B cell (primary cell): ENCODE results near the gene GRPEL2. TPM values are rescaled to one million over a fixed set of nuclear protein-coding genes. Genes with fewer than 3 reads are reported as not detected.

Experiments used
- ATAC-seq: fragments of 200-7000 bp; cut with Tn5 transposase; one replicate; pipeline ENCODE4 v1.10.0; 2021; ENCODE audit warnings: low read depth, mild to moderate bottlenecking, moderate number of reproducible peaks, moderate library complexity
- CTCF ChIA-PET: fragments of 350-600 bp; sonication (Branson Sonifier 250); formaldehyde crosslinking; loops from one replicate; lab custom pipeline; 2021; ENCODE audit warnings: antibody characterized with exemption, inconsistent platforms; lab: Charles Lee
- POLR2A ChIA-PET: fragments of 350-600 bp; sonication (Branson Sonifier 250); formaldehyde crosslinking; loops from one replicate; lab custom pipeline; 2021; ENCODE audit warnings: antibody characterized with exemption; lab: Charles Lee
- DNase-seq: peaks from one replicate; pipeline ENCODE4 v3.0.0; 2013
- H2AFZ ChIP-seq: 2 replicates; pipeline ENCODE4 v1.6.1; 2012; ENCODE audit warnings: mild to moderate bottlenecking, low read depth, low read length; ENCODE audit not compliant: insufficient read depth, poor library complexity, severe bottlenecking
- H3K27ac ChIP-seq, 2 donors: 1 replicate in 1 of 2; 2 replicates in 1 of 2; pipeline ENCODE4 v1.5.1; 2012 to 2013; ENCODE audit warnings: low read length in 2 of 2, mild to moderate bottlenecking in 2 of 2, moderate library complexity in 1 of 2
- H3K27me3 ChIP-seq, 4 experiments: fragments of 200-600 bp in 1 of 4; sonication (generic) in 1 of 4; replicated peaks in 1 of 4; 1 replicate in 2 of 4; 2 replicates in 2 of 4; pipeline versions ENCODE4 v1.6.1 to v1.7.0; 2013 to 2016; ENCODE audit warnings: low read length in 3 of 4, mild to moderate bottlenecking in 2 of 4, mixed read lengths in 1 of 4, moderate library complexity in 1 of 4; ENCODE audit not compliant: insufficient read depth in 4 of 4, control insufficient read depth in 3 of 4; ENCODE audit errors: control extremely low read depth in 1 of 4
- H3K36me3 ChIP-seq, 2 experiments: replicated peaks in 1 of 2; 1 replicate in 1 of 2; 2 replicates in 1 of 2; pipeline versions ENCODE4 v1.6.1 to v1.7.1; 2013; ENCODE audit warnings: low read length in 1 of 2; ENCODE audit not compliant: insufficient read depth in 2 of 2, control insufficient read depth in 1 of 2; ENCODE audit errors: control extremely low read depth in 1 of 2, extremely low read depth in 1 of 2
- H3K4me1 ChIP-seq, 2 donors: fragments of 200-600 bp in 1 of 2; sonication (generic) in 1 of 2; 1 replicate in 1 of 2; 2 replicates in 1 of 2; pipeline versions ENCODE4 v1.5.1 to v1.6.1; 2013 to 2017; ENCODE audit warnings: low read length in 2 of 2; ENCODE audit not compliant: control insufficient read depth in 2 of 2, insufficient read depth in 2 of 2
- H3K4me2 ChIP-seq: replicated peaks from 2 replicates; pipeline ENCODE3; 2012; ENCODE audit warnings: mild to moderate bottlenecking, low read depth, low read length; ENCODE audit not compliant: poor library complexity, severe bottlenecking
- H3K4me3 ChIP-seq, 5 experiments: fragments of 200-600 bp in 1 of 5; sonication (generic) in 1 of 5; 1 replicate in 3 of 5; 2 replicates in 2 of 5; pipeline versions ENCODE4 v1.5.1 to v1.7.0; 2011 to 2016; ENCODE audit warnings: low read length in 4 of 5, mild to moderate bottlenecking in 4 of 5, low read depth in 2 of 5, control low read depth in 1 of 5, moderate library complexity in 1 of 5; ENCODE audit not compliant: insufficient read depth in 1 of 5; ENCODE audit errors: control extremely low read depth in 1 of 5, extremely low read depth in 1 of 5
- H3K79me2 ChIP-seq: fragments of 200-600 bp; sonication (generic); one replicate; pipeline ENCODE4 v1.6.0; 2016; ENCODE audit warnings: low read length; ENCODE audit not compliant: control insufficient read depth, insufficient read depth
- H3K9ac ChIP-seq: fragments of 200-600 bp; sonication (generic); 2 replicates; pipeline ENCODE4 v1.6.1; 2017; ENCODE audit warnings: mild to moderate bottlenecking, low read length, moderate library complexity
- H3K9me3 ChIP-seq, 3 donors: one replicate each; pipeline versions ENCODE4 v1.6.1 to v1.7.1; 2013; ENCODE audit warnings: low read length in 2 of 3; ENCODE audit not compliant: control insufficient read depth in 2 of 3, insufficient read depth in 1 of 3; ENCODE audit errors: control extremely low read depth in 1 of 3
- H4K20me1 ChIP-seq: 2 replicates; pipeline ENCODE4 v1.6.0; 2012; ENCODE audit warnings: mild to moderate bottlenecking, low read length; ENCODE audit not compliant: insufficient read depth, control insufficient read depth, poor library complexity, severe bottlenecking
- H3K27ac Mint-ChIP-seq: one replicate; pipeline ENCODE4 v1.8.0; 2021; ENCODE audit warnings: mixed read lengths
- H3K27me3 Mint-ChIP-seq: one replicate; pipeline ENCODE4 v1.8.0; 2021; ENCODE audit warnings: mixed read lengths
- H3K4me1 Mint-ChIP-seq: one replicate; pipeline ENCODE4 v1.8.0; 2021; ENCODE audit warnings: mixed read lengths
- H3K4me3 Mint-ChIP-seq: one replicate; pipeline ENCODE4 v1.8.0; 2021; ENCODE audit warnings: mixed read lengths
- H3K9me3 Mint-ChIP-seq: one replicate; pipeline ENCODE4 v1.8.0; 2022; ENCODE audit warnings: mixed read lengths; ENCODE audit not compliant: insufficient read depth
- EZH2 ChIP-seq: IDR thresholded peaks from 2 replicates; pipeline ENCODE4 v1.6.1; 2012; ENCODE audit warnings: borderline replicate concordance, low read depth, mild to moderate bottlenecking, moderate library complexity, low read length; ENCODE audit not compliant: insufficient read depth, poor library complexity, severe bottlenecking
- WGBS: methylation state at CpG from one replicate; pipeline ENCODE4 v1.1.5; 2013; ENCODE audit warnings: missing lambda C conversion rate; ENCODE audit not compliant: insufficient coverage; 5-methylcytosine and 5-hydroxymethylcytosine counted together
- intact Hi-C: fragments of 100-400 bp; cut with micrococcal nuclease; formaldehyde crosslinking; loops from one replicate; pipeline ENCODE4 v1.10.0; 2022
- polyA plus RNA-seq: library from polyadenylated mRNA; depleted of rRNA; stranded (reverse); fragments of >200 nt; gene quantifications from 2 replicates; pipeline ENCODE4 v1.2.3, GENCODE V29; 2012
- total RNA-seq, 2 donors: library from RNA; stranded (reverse); fragments of 120-200 nt in 1 of 2; gene quantifications; 1 replicate in 1 of 2; 2 replicates in 1 of 2; pipeline versions ENCODE4 v1.2.3 to v1.2.4, GENCODE V29; 2013 to 2022
- TF ChIP-seq, protein P1 (sequence below): fragments of 200-600 bp; IDR thresholded peaks from one replicate; pipeline ENCODE4 v1.8.0; 2022; ENCODE audit warnings: antibody characterized with exemption, mild to moderate bottlenecking

GRPEL2 gene
- total and polyA plus RNA-seq, 2 donors (not counting 1 experiment from before 2014, with no cell fraction given) = 1.1 to 12.1 TPM

DNA sequence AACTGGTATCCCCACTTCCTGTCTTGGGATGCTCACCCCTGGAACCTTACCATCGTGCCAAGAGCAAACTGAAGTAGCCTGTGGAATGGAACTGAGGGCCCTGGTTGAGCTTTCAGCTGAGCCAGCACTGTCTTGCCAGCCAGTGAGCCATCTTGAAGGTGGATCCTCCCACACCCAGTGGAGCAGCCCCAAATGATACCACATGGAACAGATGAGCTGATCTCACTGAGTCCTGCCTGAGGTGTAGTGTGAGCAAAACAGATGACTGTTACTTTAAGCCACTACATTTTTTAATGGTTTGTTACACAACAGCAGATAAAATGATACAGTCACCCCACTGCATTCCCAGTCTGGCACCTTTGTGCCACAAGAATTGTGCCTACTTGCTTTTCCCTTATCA, 10.4 kb downstream of the GRPEL2 start:
- POLR2A ChIA-PET = interaction anchor here (0.5 kb wide), 1 partner anchor 175 kb away, joined by 3 read pairs; no protein-coding TSS in a partner anchor
- Mint-ChIP-seq H3K4me3 (no peak overlapping the region), H3K27ac (no peak overlapping the region), H3K4me1 (peaks cover 18% of the 10 kb centered on the region), H3K9me3 (no peaks in the 10 kb centered on the region), H3K27me3 (no peaks in the 10 kb centered on the region)
- no peak overlapping the region for H3K9ac ChIP-seq
- TF ChIP-seq, protein P1, sequence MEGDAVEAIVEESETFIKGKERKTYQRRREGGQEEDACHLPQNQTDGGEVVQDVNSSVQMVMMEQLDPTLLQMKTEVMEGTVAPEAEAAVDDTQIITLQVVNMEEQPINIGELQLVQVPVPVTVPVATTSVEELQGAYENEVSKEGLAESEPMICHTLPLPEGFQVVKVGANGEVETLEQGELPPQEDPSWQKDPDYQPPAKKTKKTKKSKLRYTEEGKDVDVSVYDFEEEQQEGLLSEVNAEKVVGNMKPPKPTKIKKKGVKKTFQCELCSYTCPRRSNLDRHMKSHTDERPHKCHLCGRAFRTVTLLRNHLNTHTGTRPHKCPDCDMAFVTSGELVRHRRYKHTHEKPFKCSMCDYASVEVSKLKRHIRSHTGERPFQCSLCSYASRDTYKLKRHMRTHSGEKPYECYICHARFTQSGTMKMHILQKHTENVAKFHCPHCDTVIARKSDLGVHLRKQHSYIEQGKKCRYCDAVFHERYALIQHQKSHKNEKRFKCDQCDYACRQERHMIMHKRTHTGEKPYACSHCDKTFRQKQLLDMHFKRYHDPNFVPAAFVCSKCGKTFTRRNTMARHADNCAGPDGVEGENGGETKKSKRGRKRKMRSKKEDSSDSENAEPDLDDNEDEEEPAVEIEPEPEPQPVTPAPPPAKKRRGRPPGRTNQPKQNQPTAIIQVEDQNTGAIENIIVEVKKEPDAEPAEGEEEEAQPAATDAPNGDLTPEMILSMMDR = no peak
- no peak for TF ChIP-seq EZH2
- H3K4me2 ChIP-seq = no peak overlapping the region
- H4K20me1 ChIP-seq = no peaks in the 10 kb centered on the region
- no peak overlapping the region for H3K4me3 ChIP-seq
- 100% methylated on average over 1 of the region's 1 CpG for WGBS
- DNase-seq (no peak), ATAC-seq (no peak)
- H3K27ac ChIP-seq = no peak overlapping the region
- H2AFZ ChIP-seq = no peak overlapping the region
- H3K36me3 ChIP-seq = peaks cover 6 to 31% of the 10 kb centered on the region in 2 experiments
- H3K27me3 ChIP-seq = no peaks in the 10 kb centered on the region
- H3K79me2 ChIP-seq = peaks cover 28% of the 10 kb centered on the region
- CTCF ChIA-PET = interaction anchor here (1.0 to 3.5 kb wide), 6 partner anchors 10 to 209 kb away, joined by 3 to 14 read pairs (median 4); partner anchors contain the start of gene CSNK1A1
- H3K9me3 ChIP-seq = peaks cover 0 to 3% (median 0%) of the 10 kb centered on the region in 3 donors
- intact Hi-C loops = loop anchor here (5.0 to 10.0 kb wide), 4 partner anchors 377 to 973 kb away; partner anchors contain the start of genes FBXO38 and PPARGC1B
- peaks cover 12 to 15% of the 10 kb centered on the region in 2 donors for H3K4me1 ChIP-seq

DNA sequence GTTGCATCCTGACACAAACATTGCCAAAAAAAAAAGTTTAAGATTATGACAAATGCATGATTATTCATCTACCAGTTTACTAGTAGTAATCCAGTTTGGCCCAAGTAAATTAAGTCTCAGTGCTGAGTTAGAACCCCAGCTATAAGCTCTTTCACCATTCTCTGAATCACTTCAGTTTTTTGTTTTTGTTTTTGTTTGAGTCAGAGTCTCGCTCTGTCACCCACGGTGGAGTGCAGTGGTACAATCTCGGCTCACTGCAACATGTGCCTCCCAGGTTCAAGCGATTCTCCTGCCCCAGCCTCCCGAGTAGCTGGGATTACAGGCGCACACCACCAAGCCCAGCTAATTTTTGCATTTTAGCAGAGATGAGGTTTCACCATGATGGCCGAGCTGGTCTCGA, 11.1 kb downstream of the GRPEL2 start:
- no peaks in the 10 kb centered on the region for H3K27me3 Mint-ChIP-seq
- ChIA-PET CTCF (interaction anchor here (0.6 to 3.5 kb wide), 4 partner anchors 9 to 209 kb away, joined by 3 to 14 read pairs (median 8); no protein-coding TSS in a partner anchor), POLR2A (no interaction called here)
- Histone ChIP-seq H4K20me1 (no peaks in the 10 kb centered on the region), H3K27ac (no peak overlapping the region), H3K36me3 (peaks cover 6 to 24% of the 10 kb centered on the region in 2 experiments), H3K27me3 (no peaks in the 10 kb centered on the region), H3K4me3 (no peak overlapping the region), H3K9ac (no peak overlapping the region), H3K9me3 (peaks cover 0 to 3% (median 0%) of the 10 kb centered on the region in 3 donors), H3K4me2 (no peak overlapping the region), H3K79me2 (peaks cover 27% of the 10 kb centered on the region), H2AFZ (no peak overlapping the region), H3K4me1 (peaks cover 12 to 15% of the 10 kb centered on the region in 2 donors)
- ATAC-seq (no peak), DNase-seq (no peak)
- H3K9me3 Mint-ChIP-seq = no peaks in the 10 kb centered on the region
- intact Hi-C loops = loop anchor here (5.0 to 10.0 kb wide), 4 partner anchors 376 to 974 kb away; partner anchors contain the start of genes FBXO38 and PPARGC1B
- H3K27ac Mint-ChIP-seq = no peak overlapping the region
- TF ChIP-seq EZH2 = no peak
- TF ChIP-seq, protein P1 = no peak
- H3K4me3 Mint-ChIP-seq = no peak overlapping the region
- 81% methylated on average over 8 of the region's 8 CpGs for WGBS
- H3K4me1 Mint-ChIP-seq = peaks cover 18% of the 10 kb centered on the region
